Progenitor cell of endocrine pancreas (in vitro differentiated cells): ENCODE results near the gene FGF4. TPM values are rescaled to one million over a fixed set of nuclear protein-coding genes. Genes with fewer than 3 reads are reported as not detected.

ENCODE experiments used
- DNase-seq: peaks from one replicate; pipeline ENCODE4 v3.0.0; 2021; ENCODE audit warnings: low spot score; ENCODE audit not compliant: unreplicated experiment
- H3K27ac Mint-ChIP-seq: 2 replicates; pipeline ENCODE4 v1.8.0; 2021; ENCODE audit warnings: mild to moderate bottlenecking, moderate library complexity, mixed read lengths
- H3K27me3 Mint-ChIP-seq: 2 replicates; pipeline ENCODE4 v1.8.0; 2021; ENCODE audit warnings: mixed read lengths
- H3K36me3 Mint-ChIP-seq: 2 replicates; pipeline ENCODE4 v1.8.0; 2022; ENCODE audit warnings: mixed read lengths; ENCODE audit not compliant: insufficient read depth
- H3K4me1 Mint-ChIP-seq: 2 replicates; pipeline ENCODE4 v1.8.0; 2021; ENCODE audit warnings: low read depth, mixed read lengths
- H3K4me3 Mint-ChIP-seq: 2 replicates; pipeline ENCODE4 v1.8.0; 2021; ENCODE audit warnings: low read depth, mild to moderate bottlenecking, moderate library complexity, mixed read lengths
- H3K9me3 Mint-ChIP-seq: 2 replicates; pipeline ENCODE4 v1.8.0; 2021; ENCODE audit warnings: low read depth, mixed read lengths
- CTCF ChIP-seq: fragments of 200-600 bp; sonication (generic); IDR thresholded peaks from one replicate; pipeline ENCODE4 v1.5.0; 2021; ENCODE audit warnings: antibody characterized with exemption, mild to moderate bottlenecking; ENCODE audit not compliant: unreplicated experiment
- total RNA-seq: library from RNA; stranded (reverse); gene quantifications from 2 replicates; pipeline ENCODE4 v1.2.1, GENCODE V29; 2021

FGF4 gene
- total RNA-seq, 1 donor from 2014 or later, result not detected

DNA sequence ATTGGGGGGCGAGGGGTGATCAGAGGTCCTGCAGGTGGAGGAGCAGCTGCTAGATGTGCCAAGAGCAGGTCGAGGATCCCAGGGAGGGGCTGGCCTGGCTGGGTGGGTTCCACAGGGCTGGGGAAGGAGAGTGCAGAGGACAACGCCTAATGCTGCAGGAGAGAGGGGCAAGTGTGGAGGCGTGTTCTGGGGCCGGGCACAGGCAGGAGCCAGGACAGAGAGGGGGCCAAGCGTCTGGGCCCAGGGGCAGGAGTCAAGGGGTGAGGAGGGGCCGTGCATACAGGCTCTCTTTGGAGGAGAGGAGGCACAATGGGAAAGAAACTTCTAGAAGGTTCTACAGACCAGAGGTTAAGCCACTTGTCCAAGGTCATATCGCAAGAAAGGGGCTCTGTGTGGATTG lies 44.6 kb downstream of the FGF4 start:
- Mint-ChIP-seq H3K27ac (no peak overlapping the region), H3K36me3 (no peaks in the 10 kb centered on the region), H3K9me3 (peaks cover 7% of the 10 kb centered on the region), H3K27me3 (peaks cover 32% of the 10 kb centered on the region), H3K4me1 (no peaks in the 10 kb centered on the region), H3K4me3 (no peak overlapping the region)
- no peak for TF ChIP-seq CTCF
- DNase-seq, result no peak

DNA sequence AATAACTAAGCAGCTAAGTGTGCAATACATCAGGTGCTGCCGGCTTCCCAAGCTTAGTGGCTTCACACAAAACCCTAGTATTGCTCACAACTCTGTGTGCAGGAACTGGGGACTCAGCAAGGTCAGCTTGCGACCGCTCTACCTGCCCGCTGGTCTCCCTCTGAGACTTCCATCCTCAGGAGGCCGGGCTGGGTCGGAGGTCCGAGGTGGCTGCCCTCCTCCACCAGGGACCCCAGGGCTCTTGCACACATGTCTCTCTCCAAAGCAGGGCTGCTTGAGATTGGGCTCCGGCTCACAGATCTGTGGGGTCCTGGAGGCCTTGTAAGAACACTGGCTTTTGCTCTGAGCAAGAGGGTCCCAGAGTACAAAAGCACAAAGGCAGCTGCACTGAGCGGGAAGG lies 45.9 kb downstream of the FGF4 start:
- Mint-ChIP-seq H3K36me3 (no peaks in the 10 kb centered on the region), H3K27ac (no peak overlapping the region), H3K27me3 (peaks cover 36% of the 10 kb centered on the region), H3K4me3 (no peak overlapping the region), H3K9me3 (peaks cover 1% of the 10 kb centered on the region), H3K4me1 (no peaks in the 10 kb centered on the region)
- TF ChIP-seq CTCF, result no peak
- DNase-seq, result no peak

DNA sequence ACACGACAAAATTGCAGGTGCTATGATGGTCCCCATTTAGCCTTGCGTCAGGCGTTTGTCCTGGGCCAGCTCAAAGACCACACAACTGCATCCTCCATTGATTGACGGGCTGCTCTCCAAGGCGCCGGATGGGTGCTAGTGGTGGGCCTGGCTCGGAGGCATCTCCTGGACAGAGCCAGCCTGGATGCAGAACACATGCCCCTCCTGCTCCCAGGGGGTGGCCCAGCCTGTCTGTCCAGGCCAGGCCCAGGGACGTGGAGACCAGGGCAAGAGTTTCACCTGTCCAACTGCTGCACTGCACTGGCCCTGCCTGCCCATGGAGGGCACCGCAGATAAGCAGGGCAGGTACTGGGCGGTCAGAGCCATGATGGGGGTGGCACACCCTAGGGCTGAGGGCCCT lies 47.9 kb downstream of the FGF4 start:
- Mint-ChIP-seq H3K9me3 (no peaks in the 10 kb centered on the region), H3K27me3 (peaks cover 37% of the 10 kb centered on the region), H3K27ac (no peak overlapping the region), H3K36me3 (no peaks in the 10 kb centered on the region), H3K4me1 (no peaks in the 10 kb centered on the region), H3K4me3 (no peak overlapping the region)
- no peak for TF ChIP-seq CTCF
- no peak for DNase-seq

DNA sequence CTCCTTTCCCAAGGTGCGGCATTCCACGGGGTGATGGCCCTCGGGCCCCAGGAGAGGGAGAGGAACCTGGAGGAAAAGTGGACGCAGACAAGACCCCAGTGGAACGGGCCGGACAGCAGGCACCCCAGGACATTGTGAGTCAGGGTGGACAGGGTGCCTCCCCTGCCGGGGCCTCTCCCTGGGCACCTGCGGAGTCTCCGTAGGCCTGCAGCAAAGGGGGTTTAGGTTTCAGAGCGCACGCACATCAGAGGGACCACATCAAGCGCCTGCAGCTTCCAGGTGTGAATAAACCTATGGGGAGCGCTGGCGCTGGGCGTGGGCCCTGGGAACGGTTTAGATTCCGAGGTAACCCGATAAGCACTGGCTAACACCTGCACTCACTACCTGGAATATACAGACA lies 48.7 kb downstream of the FGF4 start:
- Mint-ChIP-seq H3K27me3 (peaks cover 37% of the 10 kb centered on the region), H3K4me1 (no peaks in the 10 kb centered on the region), H3K9me3 (no peaks in the 10 kb centered on the region)

DNA sequence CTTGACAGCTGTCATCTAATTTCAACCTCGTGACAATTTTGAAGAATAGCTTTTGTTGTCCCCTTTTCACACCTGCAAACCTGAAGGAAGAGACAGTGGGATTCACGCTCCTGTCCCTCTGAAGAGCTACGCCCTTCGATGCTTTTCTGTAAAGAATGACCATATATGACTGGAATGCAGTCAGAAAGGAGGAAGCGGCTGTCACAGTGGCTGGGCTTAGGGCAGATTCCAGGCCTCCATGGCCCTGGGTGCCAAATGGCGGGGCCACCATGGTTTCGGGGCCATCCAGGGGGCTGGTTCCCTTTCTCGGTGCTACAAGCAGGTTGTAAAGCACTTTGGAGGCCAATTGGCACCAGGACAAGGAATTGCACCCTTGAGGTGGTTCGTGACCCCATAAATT lies 49.1 kb downstream of the FGF4 start:
- Mint-ChIP-seq H3K9me3 (no peaks in the 10 kb centered on the region), H3K4me3 (no peak overlapping the region), H3K27me3 (peaks cover 40% of the 10 kb centered on the region), H3K36me3 (no peaks in the 10 kb centered on the region), H3K27ac (no peak overlapping the region), H3K4me1 (no peaks in the 10 kb centered on the region)
- no peak for TF ChIP-seq CTCF
- no peak for DNase-seq

More for the DNA sequence above, 48.7 kb downstream of the FGF4 start:
- H3K4me3 Mint-ChIP-seq, result no peak overlapping the region
- H3K27ac Mint-ChIP-seq, result no peak overlapping the region
- DNase-seq, result no peak
- H3K36me3 Mint-ChIP-seq, result no peaks in the 10 kb centered on the region
- no peak for TF ChIP-seq CTCF
